ENCODE data around the gene MRPL45. TPM values are rescaled to one million over a fixed set of nuclear protein-coding genes. Genes with fewer than 3 reads are reported as not detected.

MRPL45 gene
- total and polyA plus RNA-seq, 2 of the 13 experiments (the other 11 are each of a cell fraction or from before 2014, with no cell fraction given): 89.5 to 157 TPM

GRCh38 chr17:38351412-38352222, 54.6 kb downstream of the MRPL45 start, which contains the start of gene SOCS7 (continued):
- TF ChIP-seq, protein P1, sequence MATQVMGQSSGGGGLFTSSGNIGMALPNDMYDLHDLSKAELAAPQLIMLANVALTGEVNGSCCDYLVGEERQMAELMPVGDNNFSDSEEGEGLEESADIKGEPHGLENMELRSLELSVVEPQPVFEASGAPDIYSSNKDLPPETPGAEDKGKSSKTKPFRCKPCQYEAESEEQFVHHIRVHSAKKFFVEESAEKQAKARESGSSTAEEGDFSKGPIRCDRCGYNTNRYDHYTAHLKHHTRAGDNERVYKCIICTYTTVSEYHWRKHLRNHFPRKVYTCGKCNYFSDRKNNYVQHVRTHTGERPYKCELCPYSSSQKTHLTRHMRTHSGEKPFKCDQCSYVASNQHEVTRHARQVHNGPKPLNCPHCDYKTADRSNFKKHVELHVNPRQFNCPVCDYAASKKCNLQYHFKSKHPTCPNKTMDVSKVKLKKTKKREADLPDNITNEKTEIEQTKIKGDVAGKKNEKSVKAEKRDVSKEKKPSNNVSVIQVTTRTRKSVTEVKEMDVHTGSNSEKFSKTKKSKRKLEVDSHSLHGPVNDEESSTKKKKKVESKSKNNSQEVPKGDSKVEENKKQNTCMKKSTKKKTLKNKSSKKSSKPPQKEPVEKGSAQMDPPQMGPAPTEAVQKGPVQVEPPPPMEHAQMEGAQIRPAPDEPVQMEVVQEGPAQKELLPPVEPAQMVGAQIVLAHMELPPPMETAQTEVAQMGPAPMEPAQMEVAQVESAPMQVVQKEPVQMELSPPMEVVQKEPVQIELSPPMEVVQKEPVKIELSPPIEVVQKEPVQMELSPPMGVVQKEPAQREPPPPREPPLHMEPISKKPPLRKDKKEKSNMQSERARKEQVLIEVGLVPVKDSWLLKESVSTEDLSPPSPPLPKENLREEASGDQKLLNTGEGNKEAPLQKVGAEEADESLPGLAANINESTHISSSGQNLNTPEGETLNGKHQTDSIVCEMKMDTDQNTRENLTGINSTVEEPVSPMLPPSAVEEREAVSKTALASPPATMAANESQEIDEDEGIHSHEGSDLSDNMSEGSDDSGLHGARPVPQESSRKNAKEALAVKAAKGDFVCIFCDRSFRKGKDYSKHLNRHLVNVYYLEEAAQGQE (IDR thresholded peaks at IDR 0.05; ENCODE audit: borderline replicate concordance in 1 of 2, low read depth in 1 of 2, low read length in 2 of 2): peak in 1 of 2 experiments; percentile 67; a peak in 1 of 4 replicates
- peak; percentile 88 for TF ChIP-seq DR1 (CRISPR knock-in tag; IDR thresholded peaks at IDR 0.05)
- TF ChIP-seq MXD1 (CRISPR knock-in tag; IDR thresholded peaks at IDR 0.05): peak; percentile 25; the same call in 1 of the 2 replicates
- TF ChIP-seq SALL2 (CRISPR knock-in tag; IDR thresholded peaks at IDR 0.05): peak; percentile 39; the same call in 1 of the 2 replicates
- peak; percentile 62 for TF ChIP-seq BCL6 (CRISPR knock-in tag; IDR thresholded peaks at IDR 0.05)
- TF ChIP-seq KDM4B (CRISPR knock-in tag; IDR thresholded peaks at IDR 0.05): peak; percentile 61; the same call in 1 of the 2 replicates
- TF ChIP-seq ZNF674 (CRISPR knock-in tag; IDR thresholded peaks at IDR 0.05; ENCODE audit: low read depth): no peak
- peak; percentile 60 for TF ChIP-seq ZNF263 (CRISPR knock-in tag; IDR thresholded peaks at IDR 0.05)
- peak; percentile 95 for TF ChIP-seq YEATS2 (CRISPR knock-in tag; IDR thresholded peaks at IDR 0.05; ENCODE audit: borderline replicate concordance)
- TF ChIP-seq REXO4 (CRISPR knock-in tag; IDR thresholded peaks at IDR 0.05; ENCODE audit: borderline replicate concordance): no peak
- TF ChIP-seq, protein P2, sequence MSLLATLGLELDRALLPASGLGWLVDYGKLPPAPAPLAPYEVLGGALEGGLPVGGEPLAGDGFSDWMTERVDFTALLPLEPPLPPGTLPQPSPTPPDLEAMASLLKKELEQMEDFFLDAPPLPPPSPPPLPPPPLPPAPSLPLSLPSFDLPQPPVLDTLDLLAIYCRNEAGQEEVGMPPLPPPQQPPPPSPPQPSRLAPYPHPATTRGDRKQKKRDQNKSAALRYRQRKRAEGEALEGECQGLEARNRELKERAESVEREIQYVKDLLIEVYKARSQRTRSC (CRISPR knock-in tag; IDR thresholded peaks at IDR 0.05; ENCODE audit: low read depth): peak; percentile 89
- TF ChIP-seq FOSL2 (CRISPR knock-in tag; IDR thresholded peaks at IDR 0.05): peak; percentile 80
- no peak for TF ChIP-seq CBX2 (IDR thresholded peaks at IDR 0.05; ENCODE audit: low read depth, low read length)
- TF ChIP-seq CBX2 (CRISPR knock-in tag; IDR thresholded peaks at IDR 0.05; ENCODE audit: low read depth): no peak
- TF ChIP-seq ZNF138 (CRISPR knock-in tag; IDR thresholded peaks at IDR 0.05; ENCODE audit: low read depth): no peak
- TF ChIP-seq ZNF607 (CRISPR knock-in tag; IDR thresholded peaks at IDR 0.05; ENCODE audit: borderline replicate concordance): peak; percentile 79; the same call in 1 of the 2 replicates
- peak; percentile 44; the same call in 1 of the 2 replicates for TF ChIP-seq HOXD1 (CRISPR knock-in tag; IDR thresholded peaks at IDR 0.05)
- peak; percentile 83 for TF ChIP-seq CBX1 (IDR thresholded peaks at IDR 0.05; ENCODE audit: low read depth)
- no peak for TF ChIP-seq ZNF282 (IDR thresholded peaks at IDR 0.05; ENCODE audit: partially characterized antibody)
- no peak; the same call in 1 of the 2 replicates for TF ChIP-seq CAMTA2 (CRISPR knock-in tag; IDR thresholded peaks at IDR 0.05; ENCODE audit: borderline replicate concordance)
- TF ChIP-seq NFE2L1 (CRISPR knock-in tag; IDR thresholded peaks at IDR 0.05; ENCODE audit: borderline replicate concordance): no peak
- TF ChIP-seq ZFAT (CRISPR knock-in tag; conservative IDR thresholded peaks at IDR 0.05): peak; percentile 46; the same call in 1 of the 2 replicates
- TF ChIP-seq, protein P3, sequence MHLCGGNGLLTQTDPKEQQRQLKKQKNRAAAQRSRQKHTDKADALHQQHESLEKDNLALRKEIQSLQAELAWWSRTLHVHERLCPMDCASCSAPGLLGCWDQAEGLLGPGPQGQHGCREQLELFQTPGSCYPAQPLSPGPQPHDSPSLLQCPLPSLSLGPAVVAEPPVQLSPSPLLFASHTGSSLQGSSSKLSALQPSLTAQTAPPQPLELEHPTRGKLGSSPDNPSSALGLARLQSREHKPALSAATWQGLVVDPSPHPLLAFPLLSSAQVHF (CRISPR knock-in tag; IDR thresholded peaks at IDR 0.05): no peak
